Measurements from ENCODE around the gene CD300C.
A peak's percentile ranks its signal among the peaks of the same experiment; 100 is the strongest.
"Not testable (repeated sequence)": the region's sequence is repeated elsewhere in the genome, so short reads cannot be mapped to it uniquely, and the experiment has no call there.

Gene CD300C

DNA sequence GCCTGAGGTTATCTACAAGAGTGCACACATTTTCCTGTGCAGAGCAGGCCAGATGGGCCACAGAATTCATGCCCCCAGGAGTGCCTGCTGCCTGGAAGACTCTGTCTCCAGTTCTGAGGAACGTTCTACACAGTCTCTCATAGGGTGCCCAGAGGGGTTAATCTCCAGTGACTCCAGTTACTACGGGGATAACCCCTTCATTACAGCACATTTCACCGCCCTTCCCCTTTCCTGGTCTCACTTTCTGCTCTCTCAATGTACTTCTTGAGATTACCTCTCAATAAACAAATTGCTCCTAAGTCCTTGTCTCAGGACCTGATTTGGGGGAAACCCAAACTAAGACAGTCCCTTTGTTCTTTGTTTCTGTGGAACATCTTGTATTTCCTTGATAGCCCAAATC, 15.7 kb upstream of the CD300C start:
- no peak for DNase-seq

DNA sequence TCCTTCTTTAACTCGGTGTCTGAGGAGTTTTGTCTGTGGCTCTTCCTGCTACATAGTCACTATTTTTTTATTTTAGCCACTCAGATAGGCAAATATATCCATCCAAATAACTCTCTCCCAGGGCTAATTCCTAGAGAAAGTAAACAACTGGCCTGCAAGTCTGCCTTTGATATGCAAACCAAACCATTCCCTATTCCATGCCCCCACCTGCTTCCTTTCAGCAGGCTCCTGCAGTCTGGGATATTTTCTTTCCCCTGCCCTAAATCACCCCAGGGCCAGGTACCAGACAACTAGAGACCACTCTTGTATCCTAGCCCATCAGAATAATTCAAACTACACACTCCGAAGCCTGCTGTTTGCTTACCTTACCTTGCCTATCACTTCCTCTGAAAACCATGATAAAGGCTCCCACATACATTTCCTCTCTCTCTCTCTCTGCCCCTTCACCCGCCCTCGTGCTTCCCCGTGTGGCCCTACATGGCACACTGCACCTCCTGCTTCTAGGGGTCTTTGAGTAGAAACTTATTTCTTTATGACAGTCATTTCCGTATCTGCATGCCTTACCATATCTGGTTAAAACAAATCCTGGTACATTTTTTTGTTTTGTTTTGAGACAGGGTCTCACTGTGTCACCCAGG, 13.1 kb upstream of the CD300C start:
- DNase-seq: no peak

DNA sequence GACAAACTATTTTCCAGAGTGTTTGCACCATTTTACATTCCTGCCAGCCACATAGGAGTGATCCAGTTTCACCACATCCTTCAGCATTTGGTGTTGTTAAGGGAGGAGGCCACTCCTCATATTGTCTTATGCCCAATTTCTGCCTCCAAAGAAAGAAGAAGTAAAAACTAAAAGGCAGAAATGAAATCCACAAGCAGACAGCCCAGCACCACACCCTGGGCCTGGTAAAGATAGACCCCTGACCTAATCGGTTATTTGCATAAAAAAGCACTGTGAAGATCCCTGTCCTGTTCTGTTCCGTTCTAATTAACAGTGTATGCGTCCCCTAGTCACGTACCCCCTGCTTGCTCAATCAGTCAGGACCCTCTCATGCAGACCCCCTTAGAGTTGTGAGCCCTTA, 12.5 kb upstream of the CD300C start:
- not testable (repeated sequence) for DNase-seq

DNA sequence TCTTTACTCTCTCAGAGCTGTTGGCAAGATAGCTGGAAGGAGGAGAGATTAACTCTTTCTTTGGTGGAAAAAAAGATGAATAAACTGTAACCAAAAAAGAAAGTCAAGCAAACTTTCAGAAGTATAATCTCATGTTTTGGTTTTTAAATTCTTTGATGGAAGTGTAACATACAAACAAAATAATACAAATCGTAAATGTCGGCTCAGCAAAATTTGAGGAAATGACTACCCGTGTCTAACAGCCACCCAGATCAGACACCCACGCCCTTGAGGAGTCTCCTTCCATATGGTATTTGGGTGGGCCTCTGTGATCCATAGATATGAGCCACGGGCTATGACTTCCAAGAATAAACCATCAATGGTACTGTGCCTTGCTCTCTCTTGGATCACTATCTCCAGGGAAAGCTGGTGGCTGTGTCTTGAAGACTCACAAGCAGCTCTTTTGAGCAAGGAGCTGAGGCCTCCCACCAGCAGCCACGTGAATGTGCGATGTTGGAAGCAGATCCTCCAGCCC, 9.6 kb upstream of the CD300C start:
- DNase-seq: no peak

DNA sequence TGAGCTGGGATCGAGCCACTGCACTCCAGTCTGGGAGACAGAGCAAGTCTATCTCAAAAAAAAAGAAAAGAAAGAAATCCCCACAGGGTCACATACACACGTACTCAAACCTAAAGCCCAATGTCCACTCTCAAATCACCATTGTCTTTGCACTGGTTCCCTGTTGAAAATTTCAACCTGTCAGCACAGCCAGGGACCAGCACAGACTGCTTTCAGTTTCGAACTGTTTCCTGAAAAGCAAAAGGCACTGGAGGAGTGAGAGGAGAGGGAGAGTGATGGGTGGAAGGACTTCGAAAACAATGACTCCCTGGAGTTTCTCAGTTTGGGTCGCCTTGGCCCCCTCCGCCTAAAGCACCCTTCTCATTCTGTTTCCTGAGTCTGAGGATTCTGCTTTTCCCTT, 9.0 kb upstream of the CD300C start:
- DNase-seq: no peak

DNA sequence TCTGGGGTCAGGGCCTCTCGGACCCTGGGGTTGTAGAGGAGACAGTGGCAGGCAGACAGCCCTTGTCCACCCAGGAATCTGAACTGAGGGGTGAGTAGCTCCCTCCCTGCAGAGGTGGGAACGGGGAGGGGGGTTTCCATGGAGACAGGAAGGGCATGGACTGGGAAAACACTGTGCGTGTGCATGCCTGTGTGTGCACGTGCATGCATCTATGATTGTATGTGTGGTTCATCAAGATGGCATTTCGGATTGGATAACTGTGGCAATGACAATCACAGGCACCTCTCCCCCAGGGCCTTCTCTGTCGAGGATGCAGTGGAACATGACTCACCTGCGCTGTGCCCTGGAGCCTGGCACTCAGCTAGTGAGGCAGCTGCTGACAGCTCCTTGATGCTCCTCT, 6.1 kb upstream of the CD300C start:
- DNase-seq: peak; percentile 3

DNA sequence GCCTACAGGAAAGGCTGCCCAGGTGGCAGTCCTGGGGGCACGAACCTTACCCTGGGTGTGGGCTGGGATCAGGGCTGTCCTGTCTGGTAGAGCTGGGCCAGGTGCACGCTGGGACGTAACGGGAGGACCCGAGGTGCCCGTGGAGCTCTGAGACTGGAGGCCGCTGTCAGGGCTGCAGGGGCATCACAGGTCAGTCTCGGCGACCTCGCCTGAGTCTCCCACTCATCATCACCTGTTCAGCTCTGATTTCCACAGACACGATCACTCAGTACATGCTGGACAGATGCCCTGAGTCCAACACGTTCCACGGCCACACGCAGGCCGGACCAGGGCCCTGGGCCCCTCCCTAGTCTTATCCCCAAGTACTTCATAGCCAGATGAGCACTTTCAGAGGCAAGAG, 4.7 kb upstream of the CD300C start:
- DNase-seq: no peak

GRCh38 chr17:74549343-74549742, 3.4 kb upstream of the CD300C start:
- no peak for DNase-seq

- no peak for DNase-seq
These were observed 1.8 kb upstream of the CD300C start for GRCh38 chr17:74547736-74548135.

DNA sequence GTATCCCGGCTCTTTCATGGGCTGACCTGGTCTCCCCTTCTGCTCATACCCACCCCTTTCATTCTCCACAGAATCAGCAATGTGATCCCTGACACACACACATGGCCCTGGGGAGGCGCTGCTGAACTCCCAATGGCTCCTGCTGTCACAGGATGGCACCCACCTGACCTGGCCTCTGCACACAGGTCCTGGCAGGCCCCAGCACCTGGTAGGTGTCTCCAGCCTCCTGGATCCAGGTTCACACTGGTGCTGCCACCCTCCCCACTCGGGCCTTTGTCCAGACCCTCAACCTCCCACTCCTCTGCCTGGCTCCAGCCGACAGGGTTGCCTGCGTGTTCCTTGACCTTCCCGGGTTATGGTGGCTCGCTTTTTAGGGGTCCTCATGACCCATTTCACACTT, 1.3 kb upstream of the CD300C start:
- DNase-seq: no peak

DNA sequence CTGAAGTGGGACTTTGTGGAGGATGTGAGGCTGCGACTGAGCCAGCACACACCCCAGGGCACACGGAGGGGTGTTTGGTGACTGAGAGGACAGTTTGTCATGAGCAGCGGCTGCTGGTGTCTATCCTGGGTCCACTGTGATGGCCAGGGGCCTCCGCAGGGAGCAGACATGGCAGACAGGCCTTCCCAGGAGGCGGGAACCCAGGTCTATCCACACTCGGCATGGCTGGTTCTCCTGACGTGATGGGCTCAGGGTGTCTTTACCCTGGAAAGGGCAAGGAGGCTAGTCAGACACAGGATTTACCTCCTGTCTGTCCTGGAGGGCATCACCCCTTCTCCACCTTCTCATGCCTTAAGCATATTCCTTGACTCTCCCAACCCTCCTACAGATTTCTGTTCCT, 671 bp upstream of the CD300C start:
- no peak for DNase-seq

GRCh38 chr17:74544991-74545842, 698 bp downstream of the CD300C start:
- DNase-seq: no peak

- DNase-seq: no peak
These were observed 1.8 kb downstream of the CD300C start for GRCh38 chr17:74543891-74544760.

- no peak for DNase-seq
These were observed 2.5 kb downstream of the CD300C start for GRCh38 chr17:74543406-74543805.

DNA sequence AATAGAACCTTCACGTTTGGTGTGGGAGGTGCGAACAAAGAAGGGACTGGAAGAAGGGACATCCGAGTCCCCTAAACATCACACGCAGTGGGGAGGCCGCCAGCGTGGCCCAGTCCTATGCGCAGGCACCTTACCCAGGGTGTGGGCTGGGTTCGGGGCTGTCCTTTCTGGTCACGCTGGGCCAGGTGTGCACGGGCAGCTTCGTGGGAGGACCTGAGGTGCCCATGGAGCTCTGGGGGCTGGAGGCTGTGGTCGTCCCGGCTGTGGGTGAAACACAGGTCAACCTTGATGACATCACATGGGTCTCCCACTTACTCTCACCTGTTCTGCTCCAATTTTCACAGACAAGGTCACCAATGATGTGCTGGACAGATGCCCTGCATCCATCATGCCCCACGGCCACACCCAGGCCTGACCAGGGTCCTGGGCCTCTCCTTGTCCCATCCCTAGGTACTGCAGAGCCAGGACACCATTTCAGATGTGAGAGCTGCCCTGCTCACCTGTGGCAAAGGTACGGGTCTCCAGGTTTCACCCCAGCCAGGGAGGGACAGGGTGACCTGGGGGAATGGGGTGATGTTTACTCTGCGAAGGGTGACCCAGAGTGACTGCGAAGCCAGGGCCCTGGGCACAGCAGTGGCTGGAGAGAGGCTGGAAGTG, 3.1 kb downstream of the CD300C start:
- no peak for DNase-seq

- DNase-seq: no peak
These were observed 3.7 kb downstream of the CD300C start for GRCh38 chr17:74542166-74542565.

- DNase-seq: no peak
These were observed 4.5 kb downstream of the CD300C start for GRCh38 chr17:74541176-74542111.

DNA sequence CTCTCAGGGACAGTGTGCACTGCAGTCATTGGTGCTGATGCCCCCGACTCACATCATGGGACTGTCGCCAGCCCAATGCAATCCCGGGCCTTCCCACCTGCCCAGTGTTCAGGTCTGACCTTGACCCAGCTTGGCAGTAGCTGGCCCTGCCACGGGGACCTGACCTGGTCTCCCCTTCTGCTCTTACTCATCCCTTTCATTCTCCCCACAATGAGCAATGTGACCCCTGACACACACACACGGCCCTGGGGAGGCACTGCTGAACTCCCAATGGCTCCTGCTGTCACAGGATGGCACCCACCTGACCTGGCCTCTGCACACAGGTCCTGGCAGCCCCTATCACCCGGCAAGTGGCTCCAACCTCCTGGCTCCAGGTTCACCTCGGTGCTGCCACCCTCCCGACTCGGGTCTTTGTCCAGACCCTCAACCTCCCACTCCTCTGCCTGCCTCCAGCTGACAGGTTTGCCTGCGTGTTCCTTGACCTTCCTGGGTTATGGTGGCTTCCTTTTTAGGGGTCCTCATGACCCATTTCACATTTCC, 6.6 kb downstream of the CD300C start:
- no peak for DNase-seq

GRCh38 chr17:74536890-74537289, 9.0 kb downstream of the CD300C start:
- no peak for DNase-seq

DNA sequence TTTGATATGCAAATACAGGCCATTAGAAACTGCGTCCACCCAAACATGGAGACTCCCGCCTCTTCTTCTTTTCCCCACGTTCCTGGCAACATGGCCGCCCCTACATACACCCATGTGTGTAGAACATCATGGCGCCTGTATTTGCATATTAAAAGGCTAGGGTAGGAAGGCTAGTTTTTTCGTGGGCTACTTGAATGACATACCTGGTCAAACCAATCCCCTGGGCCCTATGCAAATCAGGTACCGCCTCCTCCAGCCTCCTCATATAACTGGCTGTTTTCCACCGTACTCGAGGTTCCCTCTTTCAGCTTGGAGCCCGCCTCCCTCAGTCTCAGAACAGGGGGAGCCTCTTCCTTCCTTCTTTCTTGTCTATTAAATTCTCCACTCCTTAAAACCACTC, 13.8 kb downstream of the CD300C start:
- no peak for DNase-seq

DNA sequence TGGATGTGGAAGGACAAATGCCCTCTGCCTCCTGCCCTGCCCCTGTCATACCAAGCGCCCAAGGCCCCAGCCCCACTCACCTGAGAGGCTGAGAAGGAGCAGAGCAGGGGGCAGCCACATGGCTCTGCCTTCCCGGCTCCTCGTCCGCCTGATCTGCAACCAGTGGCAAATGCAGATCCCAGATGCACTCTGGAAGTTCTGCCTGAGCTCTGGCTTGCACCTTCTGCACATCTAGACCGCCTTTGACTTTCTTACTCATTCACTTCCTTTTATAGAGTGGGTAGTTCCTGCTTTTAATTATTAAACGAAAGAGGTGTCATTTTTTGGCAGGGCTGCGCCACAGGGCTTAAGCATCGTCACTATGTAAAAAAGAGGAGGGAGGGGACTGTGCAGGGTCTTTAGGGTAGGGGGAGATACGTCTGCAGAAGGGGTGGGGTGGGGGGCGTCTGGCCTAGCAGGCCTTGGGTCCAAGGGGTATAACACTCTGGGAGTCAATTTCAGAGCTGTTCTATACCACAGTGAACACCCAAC, 14.6 kb downstream of the CD300C start, which contains the start of gene CD300LB:
Gene CD300LB, minus strand, starts transcription at position 245 of the 531 bp plus-strand sequence. Its CDS starts 125 bp downstream, at position 120.
- no peak for DNase-seq
